Measurements from ENCODE around the gene RRP36. TPM values are rescaled to one million over a fixed set of nuclear protein-coding genes. Genes with fewer than 3 reads are reported as not detected.

The RRP36 gene
- total RNA-seq, 1 experiment from 2014 or later, result 133 TPM

- ATAC-seq (peak; percentile 19), DNase-seq (no peak)
- peak overlapping the region; percentile 69 for H3K27ac ChIP-seq (ENCODE audit: low read length)
- BruUV-seq (replicated peaks), result TSS peak; percentile 21
- H3K9me2 ChIP-seq (replicated peaks; ENCODE audit: low read length), result no peaks in the 10 kb centered on the region
- H3K36me3 ChIP-seq (ENCODE audit: low read depth, low read length), result peaks cover 16% of the 10 kb centered on the region; the same call in 1 of the 2 replicates
- peaks cover 26% of the 10 kb centered on the region for H3K79me2 ChIP-seq (ENCODE audit: low read length)
- H3K27me3 ChIP-seq (ENCODE audit: low read length), result no peaks in the 10 kb centered on the region
- intact Hi-C loops (cut with micrococcal nuclease), result no loop called here
- TF ChIP-seq EZH2phosphoT487 (IDR thresholded peaks at IDR 0.05; ENCODE audit: borderline replicate concordance, low read length) (no peak), EZH2 (IDR thresholded peaks at IDR 0.05; ENCODE audit: low read length, unreplicated experiment) (no peak), CTCF (conservative IDR thresholded peaks at IDR 0.05; ENCODE audit: low read depth, low read length) (no peak)
- ChIA-PET CTCF (no interaction called here), POLR2A (ENCODE audit: unreplicated experiment) (interaction anchor here (0.8 kb wide), 1 partner anchor 38 kb away, joined by 15 read pairs; the partner anchor contains the start of gene KLHDC3)
- no peaks in the 10 kb centered on the region for H3K9me3 ChIP-seq (ENCODE audit: low read length)
- H3K9ac ChIP-seq (ENCODE audit: low read length), result peak overlapping the region; percentile 94
- H2AFZ ChIP-seq (ENCODE audit: low read length), result peak overlapping the region; percentile 66
- H3F3A ChIP-seq (ENCODE audit: low read length, unreplicated experiment), result no peaks in the 10 kb centered on the region
- peaks cover 21% of the 10 kb centered on the region for H3K4me1 ChIP-seq (ENCODE audit: insufficient read depth, low read length)
- H3K4me3 ChIP-seq (ENCODE audit: low read length), result peak overlapping the region; percentile 74
- H3K4me2 ChIP-seq (ENCODE audit: low read length), result peak overlapping the region; percentile 95
- H4K20me1 ChIP-seq (ENCODE audit: low read length), result no peaks in the 10 kb centered on the region
These were observed 31.6 kb downstream of the RRP36 start for GRCh38 chr6:43052842-43053544.

- Histone ChIP-seq H3K79me2 (ENCODE audit: low read length) (peaks cover 33% of the 10 kb centered on the region), H3K9ac (ENCODE audit: low read length) (peak within 1 kb of the TSS; percentile 94), H2AFZ (ENCODE audit: low read length) (peak within 1 kb of the TSS; percentile 66), H3K27me3 (ENCODE audit: low read length) (no peaks in the 10 kb centered on the region), H3K4me2 (ENCODE audit: low read length) (peak within 1 kb of the TSS; percentile 95), H3K36me3 (ENCODE audit: low read depth, low read length) (peaks cover 16% of the 10 kb centered on the region; the same call in 1 of the 2 replicates), H3K27ac (ENCODE audit: low read length) (peak within 1 kb of the TSS; percentile 69), H3F3A (ENCODE audit: low read length, unreplicated experiment) (no peaks in the 10 kb centered on the region), H3K9me3 (ENCODE audit: low read length) (no peaks in the 10 kb centered on the region), H3K9me2 (replicated peaks; ENCODE audit: low read length) (no peaks in the 10 kb centered on the region), H4K20me1 (ENCODE audit: low read length) (peaks cover 6% of the 10 kb centered on the region; the same call in 1 of the 2 replicates), H3K4me3 (ENCODE audit: low read length) (peak within 1 kb of the TSS; percentile 74), H3K4me1 (ENCODE audit: insufficient read depth, low read length) (peaks cover 28% of the 10 kb centered on the region)
- TF ChIP-seq EZH2phosphoT487 (IDR thresholded peaks at IDR 0.05; ENCODE audit: borderline replicate concordance, low read length) (no peak), EZH2 (IDR thresholded peaks at IDR 0.05; ENCODE audit: low read length, unreplicated experiment) (no peak), CTCF (conservative IDR thresholded peaks at IDR 0.05; ENCODE audit: low read depth, low read length) (no peak)
- intact Hi-C loops (cut with micrococcal nuclease), result no loop called here
- BruUV-seq (replicated peaks), result no TSS peak
- POLR2A ChIA-PET (ENCODE audit: unreplicated experiment), result interaction anchor here (0.6 to 0.8 kb wide), 4 partner anchors 39 to 374 kb away, joined by 3 to 15 read pairs (median 10); partner anchors contain the start of genes ABCC10 and KLHDC3
- ATAC-seq (peak; percentile 98), DNase-seq (peak; percentile 98)
- CTCF ChIA-PET, result interaction anchor here (0.6 kb wide), 1 partner anchor 96 kb away, joined by 3 read pairs; no protein-coding TSS in a partner anchor
These were observed 32.3 kb downstream of the RRP36 start, which contains the start of gene CUL7 for GRCh38 chr6:43053545-43054205. Gene CUL7, minus strand, starts transcription at chr6:43053851. Its CDS starts 1,063 bp downstream, at chr6:43052788.
